ENCODE results near the gene TDRD5.
A peak's percentile ranks its signal among the peaks of the same experiment; 100 is the strongest.
"Not testable (repeated sequence)": the region's sequence is repeated elsewhere in the genome, so short reads cannot be mapped to it uniquely, and the experiment has no call there.

Gene TDRD5

GRCh38 chr1:179599623-179600249 lies 8.1 kb downstream of the TDRD5 start:
- DNase-seq = no peak

DNA sequence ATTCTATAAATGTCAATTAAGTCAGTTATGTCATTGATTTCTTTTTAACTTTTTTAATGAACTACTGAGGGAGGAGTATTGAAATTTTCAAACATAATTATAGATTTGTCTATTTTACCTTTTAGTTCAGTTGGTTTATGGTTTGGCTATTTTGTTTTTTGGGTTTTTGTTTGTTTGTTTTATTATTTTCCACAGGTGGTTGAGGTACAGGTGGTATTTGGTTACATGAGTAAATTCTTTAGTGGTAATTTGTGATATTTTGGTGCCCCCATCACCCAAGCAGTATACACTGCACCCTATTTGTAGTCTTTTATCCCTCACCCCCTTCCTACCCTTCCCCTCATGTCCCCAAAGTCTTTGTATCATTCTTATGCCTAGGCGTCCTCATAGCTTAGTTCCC lies 9.5 kb downstream of the TDRD5 start:
- no peak for DNase-seq

DNA sequence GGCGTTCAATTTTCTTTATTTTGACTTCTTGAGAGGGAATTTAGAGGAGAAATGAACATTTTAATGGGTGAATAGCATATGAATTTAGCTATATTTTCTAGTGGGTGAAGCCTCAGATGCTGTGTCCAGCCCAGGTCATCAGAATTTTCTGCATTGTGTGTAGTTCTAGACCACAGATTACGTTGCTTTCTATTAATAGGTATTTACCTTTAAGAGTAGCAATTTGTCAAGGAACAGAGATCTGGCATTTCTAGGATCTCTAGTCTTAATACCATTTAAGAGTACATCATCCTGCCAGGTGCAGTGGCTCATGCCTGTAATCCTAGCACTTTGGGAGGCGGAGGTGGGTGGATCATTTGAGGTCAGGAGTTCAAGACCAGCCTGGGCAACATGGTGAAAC lies 20.7 kb downstream of the TDRD5 start:
- DNase-seq = no peak

DNA sequence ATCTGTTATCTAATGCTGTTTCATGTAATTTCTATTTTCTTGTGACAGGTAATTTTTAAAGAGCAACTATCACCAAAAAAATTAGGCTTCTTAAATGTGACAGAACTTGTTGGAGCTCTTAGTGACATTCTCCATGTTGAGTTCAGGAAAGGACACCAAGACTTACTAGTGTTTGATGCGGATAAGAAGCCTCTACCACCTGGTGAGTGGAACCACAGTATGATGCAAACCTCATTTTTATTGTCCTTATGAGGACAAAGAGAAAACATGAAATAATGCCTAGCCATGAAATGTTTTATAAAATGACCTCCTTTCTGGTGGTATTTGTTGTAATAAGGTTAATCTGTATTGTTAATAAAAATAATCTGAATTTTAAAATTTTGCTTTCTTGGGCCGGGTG lies 39.1 kb downstream of the TDRD5 start:
- no peak for DNase-seq

DNA sequence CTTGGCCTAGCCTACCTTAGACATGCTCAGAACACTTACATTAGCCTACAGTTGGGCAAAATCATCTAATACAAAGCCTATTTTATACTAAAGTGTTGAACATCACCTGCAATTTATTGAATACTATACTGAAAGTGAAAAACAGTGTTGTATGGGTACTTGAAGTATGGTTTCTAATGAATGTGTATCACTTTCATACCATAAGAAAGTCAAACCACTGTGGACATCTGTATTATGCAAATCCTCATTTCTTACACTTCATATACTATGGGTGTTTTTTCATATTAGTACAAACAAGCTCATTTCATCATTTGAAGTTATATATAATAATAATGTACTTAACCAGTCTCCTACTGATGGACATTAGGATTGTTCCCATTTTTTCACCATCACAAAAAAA lies 41.2 kb downstream of the TDRD5 start:
- DNase-seq = no peak

DNA sequence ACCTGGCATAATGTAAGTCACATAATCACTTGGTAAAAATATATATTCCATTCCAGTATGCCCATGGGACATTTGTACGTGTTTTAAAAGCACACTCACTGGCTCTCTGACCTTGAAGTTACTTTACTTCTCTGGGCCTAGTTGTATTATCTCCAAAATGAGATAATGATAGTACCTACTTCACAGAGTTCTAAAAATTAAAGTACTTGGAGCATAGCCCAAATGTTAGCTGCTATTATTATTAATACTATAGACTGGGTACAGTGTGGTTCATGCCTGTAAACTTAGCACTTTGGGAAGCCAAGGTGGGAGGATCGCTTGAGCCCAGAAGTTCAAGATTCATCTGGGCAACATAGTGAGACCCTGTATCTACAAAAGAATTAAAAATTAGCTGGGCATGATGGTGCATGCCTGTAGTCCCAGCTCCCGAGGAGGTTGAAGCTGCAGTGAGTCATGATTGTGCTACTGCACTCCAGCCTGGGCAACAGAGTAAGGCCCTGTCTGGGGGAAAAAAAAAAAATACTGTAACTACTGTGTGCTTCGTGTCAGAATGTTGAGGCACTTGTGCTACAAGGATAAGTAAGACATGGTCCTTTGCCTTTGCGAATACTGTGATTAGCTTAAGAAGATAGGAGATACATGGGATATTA lies 45.7 kb downstream of the TDRD5 start:
- no peak for DNase-seq

- no peak for DNase-seq
These were observed 69.4 kb downstream of the TDRD5 start for GRCh38 chr1:179661018-179661417.

- DNase-seq = no peak
These were observed 72.2 kb downstream of the TDRD5 start for GRCh38 chr1:179663810-179664209.

GRCh38 chr1:179677882-179678281 lies 86.2 kb downstream of the TDRD5 start:
- DNase-seq = no peak

DNA sequence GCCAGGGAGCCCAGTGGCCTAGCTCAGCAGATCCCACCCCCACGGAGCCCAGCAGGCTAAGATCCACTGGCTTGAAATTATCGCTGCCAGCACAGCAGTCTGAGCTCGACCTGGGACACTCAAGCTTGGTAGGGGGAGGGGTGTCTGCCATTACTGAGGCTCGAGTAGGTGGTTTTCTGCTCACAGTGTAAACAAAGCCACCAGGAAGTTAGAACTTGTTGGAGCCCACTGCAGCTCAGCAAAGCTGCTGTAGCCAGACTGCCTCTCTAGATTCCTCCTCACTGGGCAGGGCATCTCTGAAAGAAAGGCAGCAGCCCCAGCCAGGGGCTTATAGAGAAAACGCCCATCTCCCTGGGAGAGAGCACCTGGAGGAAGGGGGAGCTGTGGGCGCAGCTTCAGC lies 102.9 kb downstream of the TDRD5 start:
- DNase-seq = not testable (repeated sequence)

GRCh38 chr1:179702946-179703539 lies 111.4 kb downstream of the TDRD5 start:
- DNase-seq = no peak

DNA sequence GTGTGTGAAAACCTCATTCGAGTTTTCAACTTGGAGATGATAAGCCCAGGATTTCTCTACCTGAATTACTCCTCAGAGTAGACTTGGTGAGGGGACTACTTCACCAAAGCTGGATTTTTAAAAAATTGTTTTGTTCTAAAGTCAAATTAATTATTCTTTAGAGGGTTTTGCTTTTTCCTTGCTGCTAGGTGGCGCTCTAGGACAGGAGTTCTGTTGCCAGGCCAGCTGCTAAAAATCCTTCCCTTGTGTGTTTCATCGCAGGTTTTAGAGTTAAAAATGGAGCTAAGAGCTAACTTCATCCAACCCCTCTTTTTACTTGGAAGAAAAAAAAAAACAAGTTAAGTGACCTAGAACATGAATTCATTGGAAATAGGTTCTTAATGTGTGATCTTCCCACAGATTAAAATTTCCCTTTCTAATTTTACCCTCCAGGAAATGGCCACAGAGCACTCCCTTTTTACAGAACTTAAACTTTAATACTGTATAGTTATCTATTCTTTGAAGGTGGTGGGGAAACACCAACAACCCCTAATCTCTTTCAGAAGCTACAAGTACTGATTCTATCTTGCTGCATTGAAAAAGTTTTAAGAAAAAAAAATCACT lies 114.8 kb downstream of the TDRD5 start:
- peak; percentile 43 for DNase-seq

DNA sequence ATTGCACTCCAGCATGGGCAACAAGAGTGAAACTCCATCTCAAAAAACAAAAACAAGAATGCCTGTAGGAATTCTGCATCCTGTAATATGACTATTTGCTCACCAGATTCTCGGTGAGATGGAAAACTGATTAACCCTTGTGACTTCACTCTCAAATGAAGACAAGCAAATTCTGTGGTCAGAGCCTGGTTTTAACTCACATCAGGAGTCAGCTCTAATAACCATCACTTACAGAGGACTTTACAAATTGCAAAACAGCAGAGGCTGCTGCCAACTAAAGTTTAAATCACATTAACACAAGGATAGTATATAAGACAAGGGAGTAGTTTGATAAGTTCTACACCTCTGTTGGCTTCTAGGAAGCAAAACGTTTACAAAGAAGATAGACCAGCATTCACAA lies 115.8 kb downstream of the TDRD5 start:
- DNase-seq = no peak

DNA sequence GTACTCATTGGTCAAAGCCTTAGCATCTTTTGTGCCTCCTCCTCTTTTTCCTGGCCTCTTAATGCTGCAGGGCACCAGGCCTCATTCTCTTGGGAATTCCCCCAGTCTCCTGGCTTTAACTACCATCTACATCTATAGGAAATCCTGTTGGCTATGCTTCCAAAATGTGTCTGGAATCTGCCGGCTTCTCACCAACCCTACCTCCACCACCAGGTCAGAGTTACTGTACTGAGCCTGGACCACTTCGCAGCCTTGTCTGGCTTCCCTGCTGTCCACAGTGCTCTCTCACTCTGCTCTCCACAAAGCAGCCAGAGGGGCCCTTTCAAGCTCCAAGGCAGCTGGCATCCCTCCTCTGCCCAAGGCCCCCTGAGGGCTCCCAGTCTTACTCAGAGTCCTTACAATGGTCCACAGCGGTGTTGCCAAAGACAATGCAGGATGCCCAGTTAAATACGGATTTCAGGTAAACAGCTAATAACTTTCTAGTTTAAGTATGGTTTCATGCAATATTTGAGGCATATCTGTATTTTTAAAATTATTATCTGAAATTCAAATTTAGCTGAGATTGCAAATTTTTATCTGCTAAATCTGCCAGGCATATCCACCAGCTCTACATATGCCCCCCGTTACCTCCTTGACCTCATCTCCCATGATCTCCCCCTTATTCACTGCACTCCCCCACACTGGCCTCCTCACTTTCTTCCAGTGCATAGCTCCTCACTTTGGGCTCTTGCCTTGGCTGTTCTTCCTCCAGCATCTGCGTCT lies 117.0 kb downstream of the TDRD5 start:
- DNase-seq = no peak

GRCh38 chr1:179709841-179710329 lies 118.3 kb downstream of the TDRD5 start:
- no peak for DNase-seq

GRCh38 chr1:179714159-179714558 lies 122.5 kb downstream of the TDRD5 start:
- DNase-seq = no peak

DNA sequence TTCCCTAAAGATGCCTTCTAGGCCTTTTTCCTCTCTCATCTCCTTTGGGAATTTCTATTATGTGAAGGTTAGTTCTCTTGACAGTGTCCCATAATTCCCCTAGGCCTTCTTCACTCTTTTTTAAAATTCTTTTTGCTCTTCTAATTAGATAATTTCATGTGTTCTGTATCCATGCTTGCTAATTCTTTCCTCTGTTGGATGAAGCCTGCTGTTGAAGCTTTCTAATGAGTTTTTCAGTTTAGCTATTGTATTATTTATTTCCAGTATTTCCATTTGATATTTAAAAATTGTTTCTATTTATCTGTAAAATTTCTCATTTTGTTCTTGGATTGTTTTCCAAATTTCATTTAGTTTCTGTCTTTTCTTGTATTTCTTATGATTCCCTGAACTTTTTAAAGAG lies 123.0 kb downstream of the TDRD5 start:
- DNase-seq = no peak

DNA sequence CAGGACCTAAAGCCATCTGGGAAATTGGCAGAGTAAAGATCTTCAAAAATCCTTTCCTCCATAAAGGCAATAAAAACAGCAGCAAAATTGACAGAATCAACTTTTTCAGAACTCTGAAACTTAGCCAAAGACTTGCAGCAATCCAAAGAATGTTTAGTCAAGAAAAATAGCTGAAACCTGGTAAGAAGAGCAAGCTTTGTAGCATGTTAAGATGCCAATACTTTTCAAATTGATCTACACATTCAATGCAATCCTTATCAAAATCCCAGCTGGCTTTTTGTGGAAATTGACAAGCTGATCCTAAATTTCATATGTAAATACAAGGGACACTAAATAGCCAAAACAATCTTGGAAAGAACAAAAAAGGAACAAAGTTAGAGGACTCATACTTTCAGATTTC lies 127.6 kb downstream of the TDRD5 start:
- no peak for DNase-seq

- DNase-seq = no peak
These were observed 136.6 kb downstream of the TDRD5 start for GRCh38 chr1:179728271-179728670.

GRCh38 chr1:179729881-179730280 lies 138.2 kb downstream of the TDRD5 start:
- no peak for DNase-seq

- no peak for DNase-seq
These were observed 140.0 kb downstream of the TDRD5 start for GRCh38 chr1:179731643-179732042.

All from activated T-cell treated with anti-CD3 and anti-CD28 coated beads for 4 hours (primary cell).